Activated CD4-positive, alpha-beta memory T cell treated with anti-CD3 and anti-CD28 coated beads for 36 hours (primary cell): Measurements from ENCODE around the gene CALCR. TPM values are rescaled to one million over a fixed set of nuclear protein-coding genes. Genes with fewer than 3 reads are reported as not detected.

Source experiments
- microRNA-seq: library from miRNA; unstranded; fragments of <30 nt; microRNA quantifications from one replicate; pipeline ENCODE4 v1.2.0, GENCODE V29; 2022; ENCODE audit warnings: borderline number of aligned reads, borderline microRNAs expressed, borderline replicate concordance
- total RNA-seq, 2 experiments: library from RNA; stranded (reverse); gene quantifications; one replicate each; pipeline ENCODE4 v1.2.3, GENCODE V29; 2021

CALCR gene
- total RNA-seq, 2 experiments from 2014 or later, result not detected

Small RNAs within 50 kb of the gene (microRNA-seq; reads per million reads assigned to microRNA genes)
- gene MIR489 (not detected), gene MIR653 (not detected)
